G401.6 (cell line): ENCODE measurements around the gene ETS2.
"Not testable (repeated sequence)": the region's sequence is repeated elsewhere in the genome, so short reads cannot be mapped to it uniquely, and the experiment has no call there.

Source experiments
- FAIRE-seq: peaks from 2 replicates; lab custom pipeline; 2012; peaks lifted over from hg19 to GRCh38; lab: Jason Lieb, UNC

ETS2 gene

DNA sequence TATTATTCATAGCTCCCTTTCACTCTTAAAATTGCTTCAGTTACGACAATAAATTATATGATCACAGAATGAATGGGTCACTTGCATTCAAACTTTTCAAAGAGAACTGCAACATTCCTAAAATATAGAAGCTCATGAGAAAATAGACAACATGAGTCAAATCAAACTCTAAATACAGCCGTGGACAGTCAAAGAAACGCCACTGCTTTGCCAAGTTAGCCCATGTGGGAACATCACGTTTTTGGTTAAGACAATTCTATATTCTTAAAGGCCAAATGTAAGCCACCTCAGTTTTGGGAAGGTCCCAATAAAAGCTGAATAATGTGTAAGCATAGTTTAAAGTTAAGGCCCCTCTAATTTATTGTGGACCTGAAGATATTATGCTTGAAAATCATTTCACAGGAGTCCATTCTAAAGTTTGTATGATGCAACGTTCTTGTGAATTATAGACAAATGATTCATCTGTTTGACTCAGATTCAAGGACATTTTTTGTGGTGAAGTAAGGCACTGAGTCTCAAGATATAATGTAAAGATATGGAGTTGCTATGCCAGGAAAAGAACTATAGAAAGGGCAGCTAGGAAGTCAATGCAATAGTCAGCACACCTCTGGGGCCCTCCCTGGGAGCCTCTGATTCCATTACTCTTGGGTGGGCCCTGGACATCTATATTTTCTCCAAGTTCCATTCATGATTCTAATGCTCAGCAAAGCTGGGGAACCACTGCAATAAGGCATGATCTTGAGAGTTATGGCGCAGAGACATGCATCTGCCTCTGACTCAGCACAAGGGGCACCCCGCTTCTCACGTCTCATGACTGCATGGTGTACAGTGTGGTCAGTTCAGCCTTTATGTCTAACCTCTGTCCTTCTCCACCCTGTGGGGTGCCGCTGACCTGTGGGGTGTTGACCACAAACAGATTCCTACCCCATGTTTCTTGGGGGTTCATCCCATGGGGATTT is 33.9 kb downstream of the ETS2 start:
- FAIRE-seq, result no peak

DNA sequence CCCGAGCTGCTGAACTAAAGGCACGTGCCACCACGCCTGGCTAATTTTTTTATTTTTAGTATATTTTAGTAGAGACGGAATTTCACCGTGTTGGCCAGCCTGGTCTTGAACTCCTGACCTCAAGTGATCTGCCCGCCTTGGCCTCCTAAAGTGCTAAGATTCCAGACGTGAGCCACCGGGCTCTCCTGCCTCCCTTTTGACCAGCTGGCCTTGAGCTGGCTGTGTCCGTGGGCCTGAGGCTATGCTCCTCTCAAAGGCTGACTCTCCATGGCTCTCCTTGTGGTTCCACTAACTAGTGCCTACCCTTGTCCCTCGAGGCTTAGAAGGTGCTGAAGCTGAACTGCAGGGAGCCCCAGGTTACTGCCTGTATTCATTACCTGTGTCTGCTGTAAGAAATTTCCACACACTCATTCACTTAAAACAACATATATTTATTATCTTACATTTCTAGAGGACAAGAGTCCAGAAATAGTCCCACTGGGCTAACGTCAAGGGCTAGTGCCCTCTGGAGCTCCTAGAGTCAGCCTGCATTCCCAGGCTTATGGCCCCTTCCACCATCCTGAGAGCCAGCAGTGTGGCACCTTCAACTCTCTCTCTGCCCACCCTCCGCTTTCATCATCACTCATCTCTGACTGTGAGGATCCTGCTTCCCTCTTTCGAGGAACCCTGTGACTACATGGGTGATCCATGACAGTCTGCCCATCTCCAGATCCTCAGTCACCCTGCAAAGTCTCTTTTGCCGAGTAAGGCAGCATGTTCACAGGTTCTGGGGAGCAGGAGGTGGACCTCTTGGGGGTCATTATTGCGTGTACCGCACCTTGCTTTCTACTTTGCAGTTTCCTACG is 34.9 kb downstream of the ETS2 start:
- FAIRE-seq, result no peak

DNA sequence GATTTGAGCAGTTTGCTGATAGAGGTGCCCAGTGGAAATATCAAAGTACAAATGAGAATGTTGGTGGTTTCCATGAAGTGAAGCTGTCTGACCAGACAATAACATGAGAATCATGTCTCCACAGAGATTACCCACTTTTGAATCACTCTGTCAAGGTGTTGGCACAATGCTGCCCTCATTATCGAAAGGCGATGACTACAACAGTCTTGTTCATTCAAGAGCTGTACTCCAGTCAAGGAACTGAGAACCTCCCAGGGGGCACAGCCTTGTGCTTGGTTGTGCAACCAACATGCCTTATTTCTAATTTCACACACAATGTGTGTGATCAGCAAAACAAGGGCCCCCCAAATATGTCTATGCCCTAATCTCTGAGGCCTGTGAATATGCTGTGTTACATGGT is 35.7 kb downstream of the ETS2 start:
- FAIRE-seq, result no peak

DNA sequence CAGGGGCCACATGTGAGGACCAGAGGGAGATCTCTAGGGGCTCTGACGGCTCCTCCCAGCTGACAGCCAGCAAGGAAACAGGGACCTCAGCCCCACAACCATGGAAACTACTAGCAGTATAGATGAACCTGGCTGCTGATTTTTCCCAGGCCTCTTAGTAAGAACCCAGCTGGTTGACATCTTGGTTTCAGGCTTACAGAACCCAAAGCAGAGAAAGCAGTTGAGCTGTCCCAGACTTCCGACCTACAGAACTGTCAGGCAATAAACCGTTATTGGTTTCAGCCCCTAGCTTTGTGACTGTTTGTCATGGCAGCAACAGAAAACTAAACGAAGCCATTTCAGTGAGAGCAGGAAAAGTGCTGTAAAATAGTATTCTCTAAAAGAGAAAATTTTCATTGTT is 36.4 kb downstream of the ETS2 start:
- FAIRE-seq, result no peak

DNA sequence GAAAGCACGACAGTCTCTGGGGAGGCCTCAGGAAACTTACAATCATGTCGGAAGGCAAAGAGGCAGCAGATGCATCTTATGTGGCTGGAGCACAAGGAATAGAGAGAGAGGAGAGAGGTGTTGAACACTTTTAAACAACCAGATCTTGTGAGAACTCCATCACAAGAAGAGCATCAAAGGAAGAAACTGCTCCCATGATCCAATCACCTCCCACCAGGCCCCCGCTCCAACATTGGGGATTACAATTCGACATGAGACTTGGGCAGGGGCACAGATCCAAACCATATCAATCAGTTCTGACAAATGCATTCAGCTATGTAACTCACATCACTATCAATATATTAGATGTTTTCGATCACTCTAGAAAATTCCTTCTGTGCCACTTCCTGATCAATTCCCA is 37.6 kb downstream of the ETS2 start:
- no peak for FAIRE-seq

DNA sequence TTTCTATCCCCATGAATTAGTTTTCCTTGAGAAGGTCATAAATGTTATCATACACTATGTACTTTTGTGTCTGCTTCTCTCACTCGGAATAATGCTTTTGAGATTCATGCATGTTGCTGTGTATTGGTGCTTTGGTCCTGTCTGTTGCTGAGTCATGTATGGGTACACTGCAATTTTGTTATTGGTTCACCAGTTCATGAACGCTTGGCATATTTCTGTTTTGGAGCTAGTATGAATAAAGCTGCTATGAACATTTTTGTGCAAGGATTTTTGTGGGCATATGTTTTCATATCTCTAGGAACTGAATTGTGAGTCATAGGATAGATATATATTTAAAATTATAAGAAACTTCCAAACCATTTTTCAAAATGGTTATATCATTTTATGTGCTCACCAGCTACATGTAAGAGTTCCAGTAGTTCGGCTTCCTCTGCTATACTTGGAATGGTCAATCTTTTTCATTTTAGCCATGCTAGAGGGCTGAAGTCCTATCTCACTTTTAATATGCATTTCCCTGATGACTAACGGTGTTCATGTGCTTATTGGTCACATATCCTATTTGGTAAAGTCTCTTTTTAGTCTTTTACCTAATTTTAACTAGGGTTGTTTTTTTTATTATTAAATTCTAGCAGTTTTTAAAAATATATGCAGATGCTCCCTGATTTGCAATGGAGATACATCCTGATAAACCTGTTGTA is 38.2 kb downstream of the ETS2 start:
- no peak for FAIRE-seq

DNA sequence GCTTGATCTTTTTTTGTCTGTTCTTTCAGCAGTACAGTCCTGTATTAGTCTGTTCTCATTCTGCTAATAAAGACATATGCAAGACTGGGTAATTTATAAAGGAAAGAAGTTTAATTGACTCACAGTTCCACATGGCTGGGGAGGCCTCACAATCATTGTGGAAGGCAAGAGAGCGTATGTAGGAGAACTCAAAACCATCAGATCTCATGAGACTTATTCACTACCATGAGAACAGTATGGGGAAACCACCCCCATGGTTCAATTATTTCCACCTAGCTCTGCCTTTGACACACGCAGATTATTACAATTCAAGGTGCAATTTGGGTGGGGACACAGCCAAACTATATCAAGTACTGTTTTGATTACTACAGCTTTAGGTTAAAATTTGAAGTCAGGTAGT is 39.6 kb downstream of the ETS2 start:
- not testable (repeated sequence) for FAIRE-seq

DNA sequence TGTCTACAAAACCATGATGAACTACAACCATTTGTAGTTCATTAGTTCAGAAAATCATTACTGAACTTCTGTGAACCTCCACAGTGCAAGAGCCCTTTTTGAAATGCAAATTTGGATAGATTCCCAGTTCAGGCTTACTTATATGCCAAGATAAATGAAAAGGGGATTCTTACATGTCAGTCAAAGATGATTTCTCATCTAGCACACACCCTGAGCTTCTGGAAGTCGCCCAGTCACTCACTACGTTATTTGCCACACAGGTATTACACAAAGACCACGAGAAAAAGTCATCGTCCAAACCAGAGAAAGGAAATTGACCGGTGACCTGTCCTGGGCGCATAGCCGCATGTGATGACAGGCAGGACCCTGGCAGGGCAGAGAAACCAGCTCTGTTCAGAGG is 41.8 kb downstream of the ETS2 start:
- FAIRE-seq, result no peak

DNA sequence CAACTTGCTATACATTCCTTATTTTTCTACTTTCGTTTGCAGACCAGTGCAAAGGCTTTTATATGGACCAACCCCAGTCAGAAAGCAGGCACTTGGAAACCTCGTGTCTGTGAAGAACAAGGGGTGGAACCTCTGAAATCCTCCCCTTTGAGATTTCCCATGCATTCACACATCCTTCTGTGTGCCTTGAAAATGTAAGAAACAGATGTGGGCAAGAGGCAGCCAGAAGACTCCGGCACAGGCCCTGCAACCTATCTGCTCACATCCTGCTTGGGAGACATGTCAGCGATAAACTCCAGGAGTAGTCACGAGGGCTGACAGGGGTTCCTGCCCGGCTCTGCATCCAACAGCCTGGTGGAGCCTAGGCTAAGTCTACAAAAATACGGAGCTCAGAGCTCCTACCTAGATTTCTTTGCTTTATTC is 42.5 kb downstream of the ETS2 start:
- no peak for FAIRE-seq

DNA sequence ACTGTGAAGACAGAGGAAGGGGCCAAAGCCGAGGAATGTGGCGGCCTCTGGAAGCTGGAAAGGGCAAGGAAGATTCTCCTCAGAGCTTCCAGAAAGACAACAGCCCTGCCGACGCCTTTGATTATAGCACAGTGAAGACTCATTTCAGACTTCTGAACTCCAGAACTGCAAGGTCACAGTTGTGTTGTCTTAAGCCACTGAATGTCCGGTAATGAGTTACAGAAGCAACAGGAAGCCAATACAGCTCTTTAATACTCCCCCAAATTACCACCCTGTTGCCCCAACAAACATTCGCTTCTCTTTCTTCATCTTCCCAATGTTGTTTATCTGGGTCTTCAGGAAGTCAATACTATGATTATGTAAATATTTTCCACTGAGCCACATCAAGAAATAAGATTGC is 44.0 kb downstream of the ETS2 start:
- FAIRE-seq, result no peak

DNA sequence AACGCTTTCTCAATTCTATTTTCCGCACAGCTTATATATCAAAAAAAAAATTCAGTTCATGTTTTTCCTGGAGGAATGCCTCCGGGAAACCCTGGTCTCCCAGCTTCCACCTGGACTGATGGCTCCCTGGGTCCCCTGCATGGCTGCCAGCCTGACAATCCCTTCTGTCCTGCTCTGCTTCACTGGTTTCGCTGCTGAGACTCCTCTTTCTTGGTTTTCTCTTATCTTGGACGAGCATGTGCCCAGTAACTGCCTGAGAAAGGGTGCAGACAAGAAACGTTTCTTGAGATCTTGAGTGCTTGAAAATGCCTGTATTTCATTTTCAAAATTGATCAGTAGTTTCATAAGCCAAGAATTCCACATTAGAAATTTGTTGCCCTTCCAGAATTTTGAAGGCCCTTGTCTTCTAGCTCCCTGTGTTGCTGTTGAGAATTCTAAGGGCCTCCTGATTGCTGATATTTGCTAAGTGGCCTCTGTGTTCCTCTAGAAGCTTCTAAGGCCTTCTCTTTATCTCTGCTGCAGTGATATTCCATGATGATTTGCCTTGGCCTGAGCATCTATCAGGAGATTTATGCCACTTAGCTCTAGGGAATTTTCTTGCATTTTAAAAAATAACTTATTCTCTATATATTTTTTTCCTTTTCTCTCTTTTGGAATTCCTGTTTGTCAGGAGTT is 44.7 kb downstream of the ETS2 start:
- FAIRE-seq, result no peak

DNA sequence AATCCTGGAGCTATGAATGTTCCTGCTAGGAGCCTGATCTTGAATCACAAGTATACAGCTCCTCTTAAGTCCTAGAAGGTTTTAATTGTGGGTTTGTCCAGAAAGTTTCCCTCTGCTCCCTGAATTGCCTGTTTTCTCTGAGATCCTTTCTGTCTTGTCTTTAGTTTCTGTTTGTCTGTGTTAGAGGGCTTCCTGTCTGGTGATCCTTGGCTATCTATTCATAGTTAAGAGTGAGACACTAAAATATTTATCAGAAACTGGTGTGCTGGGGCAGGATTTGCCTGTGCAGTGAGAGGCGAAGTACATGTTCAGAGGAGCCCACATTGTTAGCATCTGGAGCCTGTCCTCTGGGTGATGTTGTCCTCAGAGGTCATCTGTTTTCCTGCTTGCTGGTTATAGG is 45.4 kb downstream of the ETS2 start:
- FAIRE-seq, result no peak

DNA sequence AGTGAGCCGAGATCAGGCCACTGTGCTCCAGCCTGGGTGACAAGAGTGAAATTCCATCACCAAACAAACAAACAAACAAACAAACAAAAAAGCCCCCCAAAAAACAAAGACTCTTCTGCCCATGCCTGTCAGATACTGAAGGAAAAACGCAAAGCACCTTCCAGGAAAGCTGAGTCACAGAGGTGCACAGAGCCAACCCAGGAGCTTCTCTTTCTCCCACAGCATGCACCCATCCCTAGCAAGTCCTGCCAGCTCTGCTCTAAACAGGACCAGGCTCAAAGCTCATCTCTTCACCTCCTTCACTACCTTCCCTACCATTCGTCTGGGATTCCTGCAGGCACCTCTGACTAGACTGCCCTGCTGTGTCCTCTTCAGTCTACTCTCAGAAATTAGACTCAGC is 46.5 kb downstream of the ETS2 start:
- no peak for FAIRE-seq

DNA sequence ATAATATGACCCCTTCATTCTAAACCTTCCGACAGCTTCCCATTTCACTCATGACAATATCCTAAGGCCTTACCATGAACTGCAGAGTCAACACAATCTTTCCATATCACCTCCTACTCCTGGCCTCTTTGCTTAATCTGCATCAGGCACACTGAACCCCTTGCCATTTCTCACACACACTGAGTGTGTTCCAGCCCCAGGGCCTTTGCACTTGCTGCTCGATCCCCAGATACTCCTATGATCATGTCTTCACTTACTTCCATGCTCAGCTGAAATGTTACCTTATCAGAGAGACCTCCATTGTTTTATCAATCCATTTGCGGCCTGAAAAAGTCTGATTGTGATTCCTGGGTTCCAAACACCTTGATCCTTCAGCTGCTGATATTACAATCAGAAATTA is 47.0 kb downstream of the ETS2 start:
- no peak for FAIRE-seq

DNA sequence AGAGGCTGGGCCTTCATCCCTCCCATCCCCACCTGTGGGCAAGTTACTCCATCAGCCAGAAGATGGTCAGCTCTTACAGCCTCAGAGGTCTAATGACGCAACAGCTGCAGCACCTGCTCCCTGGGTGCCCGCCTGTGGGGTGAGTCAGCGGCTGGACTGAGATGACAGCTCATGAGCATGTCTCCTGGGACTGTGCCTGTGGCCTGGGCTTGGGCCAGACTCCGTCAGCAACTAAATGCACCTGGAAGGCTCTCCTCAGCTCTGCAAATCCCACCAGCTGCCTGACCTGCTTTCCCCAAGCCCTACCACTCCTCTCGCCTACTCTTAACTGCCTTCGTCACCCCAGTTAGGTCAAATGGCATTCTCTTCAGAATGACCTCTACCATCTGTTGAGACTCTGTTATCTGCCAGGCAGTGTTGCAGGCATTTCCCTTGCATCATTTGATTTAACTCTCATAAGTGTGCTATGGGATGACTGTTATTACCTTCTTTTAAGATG is 47.7 kb downstream of the ETS2 start:
- no peak for FAIRE-seq

DNA sequence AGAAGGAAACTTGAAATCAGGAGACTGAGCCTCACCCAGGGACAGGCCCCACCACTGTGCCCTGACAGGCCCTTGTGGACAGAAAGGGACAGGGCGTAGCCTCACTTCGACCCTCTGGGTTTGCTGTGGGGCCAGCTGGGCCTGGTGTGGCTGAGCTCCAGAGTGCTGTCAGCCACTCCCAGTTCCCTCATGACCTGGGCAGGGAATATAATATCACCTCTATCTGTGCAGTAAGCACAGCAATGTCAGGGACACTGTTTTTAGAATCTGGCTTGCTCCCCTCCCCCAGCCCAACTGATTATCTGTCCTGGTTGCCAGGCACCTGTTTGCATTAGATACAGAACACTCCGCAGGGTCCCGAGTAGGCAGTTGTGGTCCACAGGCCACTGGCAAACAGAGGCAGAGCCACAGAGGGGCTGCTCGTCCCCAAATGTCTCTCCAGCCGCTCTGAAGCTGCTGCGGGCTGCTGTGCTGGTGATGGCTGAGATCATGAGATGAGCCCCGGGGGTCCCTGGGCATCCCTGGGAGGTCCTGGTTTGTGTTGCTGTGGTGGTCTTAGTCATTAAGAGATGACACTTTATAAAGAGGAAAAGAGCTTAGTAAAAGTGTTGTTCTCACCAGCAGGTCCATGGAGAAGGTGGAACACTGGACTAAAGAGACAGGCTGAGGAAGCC is 51.6 kb downstream of the ETS2 start:
- FAIRE-seq, result no peak

DNA sequence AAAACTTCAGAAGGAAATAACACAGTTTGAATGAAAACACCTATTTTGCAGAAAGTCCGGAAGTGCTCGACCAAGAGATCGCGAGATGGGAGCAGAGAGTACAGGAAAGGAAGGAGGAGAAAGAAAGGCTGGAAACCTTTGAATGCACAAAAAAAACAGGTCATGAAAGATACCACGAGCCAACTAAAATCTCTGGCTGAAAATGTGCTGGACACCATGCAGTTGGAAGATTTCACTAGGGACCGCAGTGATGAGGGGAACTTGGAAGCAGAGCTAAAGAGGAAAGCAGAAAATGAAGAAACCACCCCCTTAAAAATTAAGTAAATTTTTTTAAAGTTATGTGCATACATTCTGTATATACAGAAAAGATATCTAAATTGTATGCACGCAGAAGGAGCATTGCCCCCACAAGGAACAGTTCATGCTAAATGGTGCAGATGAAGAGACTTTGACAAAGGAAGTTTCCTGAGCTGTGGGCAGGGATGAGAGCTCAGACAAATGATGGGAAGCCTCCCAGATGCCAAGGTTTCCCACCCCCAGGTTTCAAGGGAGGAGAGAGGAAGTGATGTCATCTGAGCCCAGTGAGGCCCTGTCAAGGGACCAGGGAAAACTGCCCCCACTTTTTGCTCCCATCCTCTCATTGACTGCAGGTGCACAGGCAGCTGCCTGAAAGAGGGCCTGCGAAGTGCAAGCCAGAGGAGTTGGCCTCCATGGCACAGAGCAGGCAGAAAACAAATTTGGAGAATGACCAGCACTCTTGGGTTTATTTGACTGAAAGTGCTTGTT is 52.5 kb downstream of the ETS2 start:
- FAIRE-seq, result no peak

DNA sequence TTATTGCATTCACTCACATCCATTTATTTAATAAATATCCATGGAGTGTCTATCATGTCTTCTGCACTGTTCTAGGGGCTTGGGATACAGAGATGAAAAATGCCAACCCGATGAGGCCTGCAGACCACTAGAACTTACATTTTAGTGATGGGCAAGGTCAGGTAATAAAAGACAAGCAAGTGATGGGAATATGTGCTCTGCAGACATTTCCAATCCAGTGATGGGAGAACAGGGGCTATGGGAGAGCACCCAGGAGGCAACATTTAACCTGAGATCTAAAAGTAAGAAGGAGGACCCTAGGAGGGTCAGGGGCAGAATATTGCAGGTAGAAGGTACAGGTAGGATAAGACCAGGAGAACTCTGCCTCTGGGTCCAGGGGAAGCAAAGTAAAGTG is 53.1 kb downstream of the ETS2 start:
- no peak for FAIRE-seq

DNA sequence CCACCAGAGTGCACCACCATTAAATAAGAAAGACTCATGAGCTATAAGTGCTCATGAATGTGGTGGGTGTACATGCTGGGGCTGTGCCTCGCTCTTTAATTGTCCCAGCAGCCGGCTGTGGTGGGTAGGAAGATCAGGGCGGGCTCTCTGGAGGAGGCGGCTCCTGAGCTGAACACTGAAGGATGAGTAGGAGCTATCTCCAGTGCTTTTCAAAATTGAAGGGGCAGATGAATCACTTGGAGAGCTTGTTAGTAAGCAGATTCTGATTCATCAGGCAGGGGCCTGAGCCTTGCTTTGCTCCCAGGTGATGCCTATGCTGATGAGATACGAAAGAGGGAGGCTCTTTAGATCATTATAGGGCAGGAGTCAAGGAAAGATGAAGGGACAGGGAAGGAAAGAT is 54.1 kb downstream of the ETS2 start:
- no peak for FAIRE-seq

DNA sequence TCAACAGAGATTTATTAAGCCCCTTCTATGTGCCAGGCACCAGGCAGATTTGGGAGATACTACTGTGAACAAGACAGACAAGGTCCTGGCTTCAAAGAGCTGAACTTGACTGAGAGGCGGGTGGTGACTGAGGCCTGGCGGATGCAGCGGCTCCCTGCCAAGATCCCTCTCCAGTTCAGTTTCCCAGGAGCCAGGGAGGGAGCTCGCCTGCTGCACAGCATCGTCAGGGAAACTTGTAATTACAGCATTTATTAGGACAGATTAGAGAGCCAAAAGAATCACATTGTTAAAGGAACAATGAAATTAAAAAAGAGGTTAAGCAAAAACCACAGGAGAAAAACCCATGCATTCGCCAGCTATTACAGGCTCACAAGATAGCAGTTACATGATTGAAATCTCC is 55.3 kb downstream of the ETS2 start:
- FAIRE-seq, result no peak
